Vagina (tissue), 2 donors: Measurements from ENCODE around the gene PARD3.

Experiments
- POLR2A ChIP-seq, 2 donors: fragments of 450-650 bp; IDR thresholded peaks; one replicate each; pipeline ENCODE4 v1.6.1; 2017; ENCODE audit warnings: antibody characterized with exemption in 2 of 2, mild to moderate bottlenecking in 2 of 2, moderate library complexity in 2 of 2
- POLR2AphosphoS5 ChIP-seq, 2 donors: sonication (generic); formaldehyde crosslinking; IDR thresholded peaks; one replicate each; pipeline ENCODE4 v1.9.0; 2017; ENCODE audit warnings: antibody characterized with exemption in 2 of 2, mild to moderate bottlenecking in 2 of 2, low read depth in 1 of 2; ENCODE audit not compliant: insufficient read depth in 1 of 2
- TF ChIP-seq, protein P1 (sequence below), 3 experiments: fragments of 450-650 bp in 2 of 3; fragments of 200-600 bp in 1 of 3; sonication (generic) in 1 of 3; IDR thresholded peaks; one replicate each; pipeline ENCODE4 v1.5.1; 2017 to 2019; ENCODE audit warnings: antibody characterized with exemption in 3 of 3, mild to moderate bottlenecking in 2 of 3, moderate library complexity in 2 of 3

- TF ChIP-seq POLR2A (IDR thresholded peaks at IDR 0.05), result no peak
- TF ChIP-seq, protein P1, sequence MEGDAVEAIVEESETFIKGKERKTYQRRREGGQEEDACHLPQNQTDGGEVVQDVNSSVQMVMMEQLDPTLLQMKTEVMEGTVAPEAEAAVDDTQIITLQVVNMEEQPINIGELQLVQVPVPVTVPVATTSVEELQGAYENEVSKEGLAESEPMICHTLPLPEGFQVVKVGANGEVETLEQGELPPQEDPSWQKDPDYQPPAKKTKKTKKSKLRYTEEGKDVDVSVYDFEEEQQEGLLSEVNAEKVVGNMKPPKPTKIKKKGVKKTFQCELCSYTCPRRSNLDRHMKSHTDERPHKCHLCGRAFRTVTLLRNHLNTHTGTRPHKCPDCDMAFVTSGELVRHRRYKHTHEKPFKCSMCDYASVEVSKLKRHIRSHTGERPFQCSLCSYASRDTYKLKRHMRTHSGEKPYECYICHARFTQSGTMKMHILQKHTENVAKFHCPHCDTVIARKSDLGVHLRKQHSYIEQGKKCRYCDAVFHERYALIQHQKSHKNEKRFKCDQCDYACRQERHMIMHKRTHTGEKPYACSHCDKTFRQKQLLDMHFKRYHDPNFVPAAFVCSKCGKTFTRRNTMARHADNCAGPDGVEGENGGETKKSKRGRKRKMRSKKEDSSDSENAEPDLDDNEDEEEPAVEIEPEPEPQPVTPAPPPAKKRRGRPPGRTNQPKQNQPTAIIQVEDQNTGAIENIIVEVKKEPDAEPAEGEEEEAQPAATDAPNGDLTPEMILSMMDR (IDR thresholded peaks at IDR 0.05), result no peak
- TF ChIP-seq POLR2AphosphoS5 (IDR thresholded peaks at IDR 0.05; ENCODE audit: insufficient read depth in 1 of 2, low read depth in 1 of 2), result no peak
These were observed 239.2 kb downstream of the PARD3 start for GRCh38 chr10:34575882-34576281.
